KOPT-K1 (cell line): Measurements from ENCODE around the gene LDLRAP1.
"Not testable (repeated sequence)": the region's sequence is repeated elsewhere in the genome, so short reads cannot be mapped to it uniquely, and the experiment has no call there.

Experiments used
- H3K27ac ChIP-seq: fragments of 200-600 bp; sonication (generic); 2 replicates; pipeline ENCODE4 v1.5.1; 2016; ENCODE audit warnings: antibody characterized with exemption, mild to moderate bottlenecking, low read depth, low read length; ENCODE audit not compliant: poor library complexity, severe bottlenecking
- H3K36me3 ChIP-seq: fragments of 200-600 bp; sonication (generic); 2 replicates; pipeline ENCODE4 v1.5.1; 2017; ENCODE audit warnings: antibody characterized with exemption, mild to moderate bottlenecking, low read length, moderate library complexity; ENCODE audit not compliant: insufficient read depth
- H3K9me3 ChIP-seq: fragments of 200-600 bp; sonication (generic); 2 replicates; pipeline ENCODE4 v1.5.1; 2017; ENCODE audit warnings: antibody characterized with exemption, low read length, mild to moderate bottlenecking; ENCODE audit not compliant: insufficient read depth, poor library complexity, severe bottlenecking

The LDLRAP1 gene

DNA sequence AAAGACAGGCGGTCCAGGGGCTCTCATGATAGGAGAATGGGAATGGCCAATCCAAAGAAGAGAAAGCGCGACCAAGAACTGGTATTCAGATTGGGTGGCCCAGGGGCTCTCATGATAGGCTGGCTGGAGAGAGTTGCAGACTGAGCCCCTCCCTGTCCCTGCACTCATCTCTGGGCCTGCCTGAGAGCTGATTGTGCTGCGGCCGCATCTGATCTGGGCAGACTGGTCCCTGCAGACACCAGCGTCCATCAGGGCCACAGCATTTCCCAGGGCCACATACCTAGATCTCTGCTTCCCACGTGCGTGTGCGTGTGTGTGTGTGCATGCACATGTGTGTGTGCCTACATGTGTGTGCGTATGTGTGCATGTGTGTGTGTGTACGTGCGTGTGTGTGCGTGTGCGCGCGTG lies 42.8 kb downstream of the LDLRAP1 start:
- Histone ChIP-seq H3K36me3 (no peaks in the 10 kb centered on the region), H3K9me3 (no peaks in the 10 kb centered on the region), H3K27ac (no peak overlapping the region)

DNA sequence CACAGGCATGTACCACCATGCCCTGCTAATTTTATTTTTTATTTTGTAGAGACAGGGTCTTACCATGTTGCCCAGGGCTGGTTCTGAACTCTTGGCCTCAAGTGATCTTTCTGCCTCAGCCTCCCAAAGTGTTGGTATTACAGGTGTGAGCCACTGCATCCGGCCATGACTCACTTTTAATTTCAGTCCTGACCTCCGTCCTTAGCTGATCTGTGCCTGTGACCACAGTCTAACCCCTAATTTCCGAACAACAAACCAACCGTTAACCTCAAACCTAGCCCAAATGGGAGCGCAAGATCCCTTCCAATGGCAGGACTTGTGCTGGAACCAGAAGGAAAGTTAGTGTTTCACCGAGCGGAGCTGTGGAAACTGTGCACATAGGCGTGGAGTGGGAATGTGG lies 43.9 kb downstream of the LDLRAP1 start:
- Histone ChIP-seq H3K27ac (no peak overlapping the region), H3K36me3 (no peaks in the 10 kb centered on the region), H3K9me3 (no peaks in the 10 kb centered on the region)

DNA sequence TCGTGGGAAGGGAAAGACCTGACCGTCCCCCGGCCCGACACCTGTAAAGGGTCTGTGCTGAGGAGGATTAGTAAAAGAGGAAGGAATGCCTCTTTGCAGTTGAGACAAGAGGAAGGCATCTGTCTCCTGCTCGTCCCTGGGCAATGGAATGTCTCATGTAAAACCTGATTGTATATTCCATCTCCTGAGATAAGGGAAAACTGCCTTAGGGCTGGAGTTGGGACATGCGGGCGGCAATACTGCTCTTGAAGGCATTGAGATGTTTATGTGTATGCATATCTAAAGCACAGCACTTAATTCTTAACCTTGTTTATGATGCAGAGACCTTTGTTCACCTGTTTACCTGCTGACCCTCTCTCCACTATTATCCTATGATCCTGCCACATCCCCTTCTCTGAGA lies 44.8 kb downstream of the LDLRAP1 start:
- H3K36me3 ChIP-seq, H3K9me3 ChIP-seq, H3K27ac ChIP-seq: not testable (repeated sequence)

DNA sequence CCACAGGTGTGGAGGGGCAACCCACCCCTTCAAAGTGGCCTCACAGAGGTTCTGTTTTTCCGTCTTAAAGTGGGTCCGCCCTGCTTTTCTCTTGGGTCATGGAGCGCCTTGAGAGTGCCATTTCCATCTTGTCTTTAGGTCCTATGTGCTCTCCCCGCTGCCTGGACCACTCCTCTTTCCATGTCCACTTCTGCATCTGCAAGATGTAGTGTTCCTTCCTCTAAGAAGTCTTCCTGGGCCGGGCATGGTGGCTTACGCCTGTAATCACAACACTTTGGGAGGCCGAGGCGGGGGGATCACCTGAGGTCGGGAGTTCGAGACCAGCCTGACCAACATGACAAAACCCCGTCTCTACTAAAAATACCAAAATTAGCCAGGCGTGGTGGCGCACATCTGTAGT lies 45.4 kb downstream of the LDLRAP1 start:
- H3K9me3 ChIP-seq, H3K36me3 ChIP-seq, H3K27ac ChIP-seq: not testable (repeated sequence)

DNA sequence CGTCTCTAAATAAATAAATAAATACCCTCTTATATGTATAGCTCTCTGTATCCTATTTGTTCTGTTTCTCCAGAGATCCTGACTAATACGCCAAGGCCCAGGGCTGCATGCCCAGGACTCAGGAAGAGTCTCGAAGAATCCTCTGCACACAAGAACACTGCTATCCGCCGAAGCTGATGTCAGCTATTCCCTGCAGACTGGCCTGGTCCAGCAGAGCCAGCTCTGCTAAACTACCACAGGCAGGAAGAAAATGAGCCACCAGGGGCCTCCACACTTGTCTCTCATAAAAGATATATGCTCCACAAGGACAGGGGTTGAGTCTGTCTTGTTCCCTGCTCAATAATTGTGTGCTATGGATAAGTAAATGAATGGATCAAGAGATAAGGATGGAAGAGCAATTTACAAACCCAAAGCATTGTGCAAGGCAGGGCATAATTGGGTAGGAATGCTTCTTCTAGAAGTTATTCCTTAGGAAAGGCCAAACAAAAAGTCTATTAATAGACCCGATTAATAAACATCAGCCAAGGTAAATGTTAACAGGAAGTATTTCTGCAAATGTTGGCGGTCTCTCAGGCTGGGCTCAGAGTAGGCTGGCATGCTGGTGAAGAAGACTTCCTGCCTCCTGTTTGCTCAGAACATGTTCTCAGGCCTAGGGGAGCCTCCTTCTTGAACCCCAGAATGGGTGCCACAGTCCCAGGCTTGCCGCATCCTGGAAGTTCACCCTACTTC lies 46.9 kb downstream of the LDLRAP1 start:
- Histone ChIP-seq H3K9me3 (no peaks in the 10 kb centered on the region), H3K36me3 (no peaks in the 10 kb centered on the region), H3K27ac (no peak overlapping the region)

DNA sequence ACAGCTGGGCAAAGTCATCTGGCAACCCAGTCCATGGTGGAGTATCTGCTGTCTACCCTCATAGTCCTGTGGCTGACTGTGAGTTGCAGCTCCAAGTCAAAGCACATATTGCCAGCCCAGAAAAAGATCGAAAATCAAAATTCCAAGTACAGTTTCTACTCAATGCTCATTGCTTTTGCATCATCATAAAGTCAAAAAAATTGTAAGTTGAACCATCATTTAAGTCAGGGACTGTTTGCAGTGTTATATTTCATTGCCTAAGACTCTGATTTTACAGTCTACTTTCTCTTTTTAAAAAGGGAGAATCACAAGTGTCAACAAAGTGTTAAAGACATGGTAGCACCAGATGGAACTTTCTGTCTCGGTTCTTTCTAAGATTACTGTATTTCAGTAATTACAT lies 50.5 kb downstream of the LDLRAP1 start:
- Histone ChIP-seq H3K36me3 (no peaks in the 10 kb centered on the region), H3K27ac (no peak overlapping the region), H3K9me3 (peaks cover 3% of the 10 kb centered on the region)

DNA sequence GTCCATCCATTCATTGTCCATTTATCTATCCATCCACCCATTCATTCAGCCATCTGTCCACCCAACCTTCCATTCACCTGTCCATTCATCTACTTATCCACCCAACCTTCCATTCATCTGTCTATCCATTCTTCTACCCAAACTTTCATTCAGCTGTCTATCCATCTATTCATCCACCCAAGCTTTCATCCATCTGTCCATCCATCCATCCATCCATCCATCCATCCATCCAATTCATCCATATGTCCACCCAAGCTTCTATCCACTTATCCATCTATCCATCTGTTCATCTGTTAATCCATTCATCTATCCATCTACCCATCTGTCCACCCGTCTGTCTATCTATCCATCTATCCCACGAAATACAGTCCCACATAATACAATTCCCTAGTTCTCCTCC lies 51.6 kb downstream of the LDLRAP1 start:
- H3K36me3 ChIP-seq, result no peaks in the 10 kb centered on the region
- H3K9me3 ChIP-seq, result peaks cover 9% of the 10 kb centered on the region
- no peak overlapping the region for H3K27ac ChIP-seq

DNA sequence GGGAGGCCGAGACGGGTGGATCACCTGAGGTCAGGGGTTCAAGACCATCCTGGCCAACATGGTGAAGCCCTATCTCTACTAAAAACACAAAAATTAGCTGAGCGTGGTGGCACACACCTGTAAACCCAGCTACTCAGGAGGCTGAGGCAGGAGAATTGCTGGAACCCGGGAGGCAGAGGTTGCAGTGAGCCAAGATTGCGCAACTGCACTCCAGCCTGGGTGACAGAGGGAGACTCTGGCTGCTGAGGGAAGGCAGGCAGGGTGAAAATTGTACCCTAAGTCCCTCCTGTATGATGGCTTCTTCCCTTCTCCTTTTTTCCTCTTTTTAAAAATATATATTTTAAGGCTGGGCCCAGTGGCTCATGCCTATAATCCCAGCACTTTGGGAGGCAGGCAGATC lies 53.2 kb downstream of the LDLRAP1 start:
- not testable (repeated sequence) for H3K9me3 ChIP-seq, H3K27ac ChIP-seq, H3K36me3 ChIP-seq

DNA sequence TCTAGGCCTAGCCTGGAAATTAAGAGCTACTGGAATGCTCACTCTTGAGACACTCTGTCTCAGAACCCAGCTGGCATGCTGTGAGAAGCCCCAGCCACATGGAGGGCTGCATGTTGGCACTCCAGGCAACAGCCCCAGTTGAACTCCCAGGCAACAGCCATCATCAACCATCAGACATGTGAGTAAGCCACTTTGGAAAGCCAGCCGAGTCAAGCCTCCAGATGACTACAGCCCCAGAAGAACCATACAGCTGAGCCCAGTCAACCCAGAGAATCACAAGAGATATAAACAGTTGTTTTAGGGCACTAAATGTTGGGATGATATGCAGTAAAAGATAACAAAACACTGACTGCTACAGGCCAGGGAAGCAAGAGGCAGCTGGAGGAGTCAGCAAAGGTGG lies 55.5 kb downstream of the LDLRAP1 start:
- peaks cover 9% of the 10 kb centered on the region for H3K9me3 ChIP-seq
- no peaks in the 10 kb centered on the region for H3K36me3 ChIP-seq
- no peak overlapping the region for H3K27ac ChIP-seq

DNA sequence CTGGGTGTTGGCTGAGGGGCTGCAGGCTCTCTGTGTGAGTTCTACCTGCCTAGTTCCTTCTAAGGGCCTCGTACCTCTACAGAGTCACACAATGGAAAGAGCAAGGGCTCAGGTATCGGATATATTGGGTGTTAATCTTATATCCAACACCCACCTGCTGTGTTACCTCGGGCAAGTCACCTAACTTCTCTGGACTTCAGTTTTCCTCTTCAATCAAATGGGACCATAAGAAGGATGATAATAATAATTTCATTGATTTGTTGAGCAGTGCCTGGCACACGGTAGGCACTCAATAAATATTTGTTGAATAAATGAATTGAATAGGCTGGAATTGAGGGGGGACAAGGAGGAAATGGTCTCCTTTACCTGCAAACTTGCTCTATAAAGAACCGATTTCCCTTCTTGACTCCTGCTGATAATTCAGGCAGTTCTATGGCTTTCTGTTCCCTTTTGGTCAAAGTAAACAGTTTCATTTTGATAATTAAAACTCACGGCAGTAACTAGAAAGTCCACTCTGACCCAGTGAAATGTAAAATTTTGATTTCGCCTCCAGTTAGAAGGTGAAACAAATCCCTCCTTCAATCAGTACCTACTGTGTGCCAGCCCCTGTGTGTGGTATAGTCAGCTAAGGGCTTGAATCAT lies 56.7 kb downstream of the LDLRAP1 start:
- Histone ChIP-seq H3K36me3 (no peaks in the 10 kb centered on the region), H3K27ac (no peak overlapping the region), H3K9me3 (peaks cover 9% of the 10 kb centered on the region)

DNA sequence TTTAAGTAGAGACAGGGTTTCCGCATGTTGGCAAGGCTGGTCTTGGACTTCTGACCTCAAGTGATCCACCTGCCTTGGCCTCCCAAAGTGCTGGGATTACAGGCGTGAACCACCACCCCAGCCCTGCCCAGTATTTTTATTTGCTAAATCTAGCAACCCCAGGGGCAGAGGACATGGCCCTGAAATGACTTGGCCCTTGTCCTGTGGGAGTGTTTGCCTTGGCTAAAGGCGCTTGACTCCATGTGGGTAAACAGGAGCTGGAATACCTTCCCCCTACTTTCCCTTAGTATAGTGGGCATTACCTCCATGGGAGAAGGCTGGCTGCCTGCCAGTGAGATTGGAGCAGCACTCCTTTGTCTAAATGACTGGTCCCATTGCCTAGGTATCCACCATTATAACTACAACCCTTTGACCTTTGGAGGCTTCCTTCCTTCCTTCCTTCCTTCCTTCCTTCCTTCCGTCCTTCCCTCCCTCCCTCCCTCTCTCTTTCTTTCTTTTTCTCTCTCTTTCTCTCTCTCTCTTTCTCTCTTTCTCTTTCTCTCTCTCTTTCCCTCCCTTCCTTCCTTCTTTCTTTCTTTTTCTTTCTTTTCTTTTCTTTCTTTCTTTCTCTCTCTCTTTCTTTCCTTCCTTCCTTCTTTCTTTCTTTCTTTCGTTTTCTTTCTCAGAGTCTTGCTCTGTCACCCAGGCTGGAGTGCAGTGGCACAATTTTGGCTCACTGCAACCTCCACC lies 57.7 kb downstream of the LDLRAP1 start:
- H3K36me3 ChIP-seq, H3K9me3 ChIP-seq, H3K27ac ChIP-seq: not testable (repeated sequence)

DNA sequence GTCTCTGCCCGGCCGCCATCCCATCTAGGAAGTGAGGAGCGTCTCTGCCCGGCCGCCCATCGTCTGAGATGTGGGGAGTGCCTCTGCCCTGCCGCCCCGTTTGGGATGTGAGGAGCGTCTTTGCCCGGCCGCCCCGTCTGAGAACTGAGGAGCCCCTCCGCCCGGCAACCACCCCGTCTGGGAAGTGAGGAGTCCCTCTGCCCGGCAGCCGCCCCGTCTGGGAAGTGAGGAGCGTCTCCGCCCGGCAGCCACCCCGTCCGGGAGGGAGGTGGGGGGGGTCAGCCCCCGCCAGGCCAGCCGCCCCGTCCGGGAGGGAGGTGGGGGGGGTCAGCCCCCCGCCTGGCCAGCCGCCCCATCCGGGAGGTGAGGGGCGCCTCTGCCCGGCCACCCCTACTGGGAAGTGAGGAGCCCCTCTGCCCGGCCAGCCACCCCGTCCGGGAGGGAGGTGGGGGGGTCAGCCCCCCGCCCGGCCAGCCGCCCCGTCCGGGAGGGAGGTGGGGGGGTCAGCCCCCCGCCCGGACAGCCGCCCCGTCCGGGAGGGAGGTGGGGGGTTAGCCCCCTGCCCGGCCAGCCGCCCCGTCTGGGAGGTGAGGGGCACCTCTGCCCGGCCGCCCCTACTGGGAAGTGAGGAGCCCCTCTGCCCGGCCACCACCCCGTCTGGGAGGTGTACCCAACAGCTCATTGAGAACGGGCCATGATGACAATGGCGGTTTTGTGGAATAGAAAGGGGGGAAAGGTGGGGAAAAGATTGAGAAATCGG lies 60.6 kb downstream of the LDLRAP1 start:
- not testable (repeated sequence) for H3K27ac ChIP-seq, H3K9me3 ChIP-seq, H3K36me3 ChIP-seq

DNA sequence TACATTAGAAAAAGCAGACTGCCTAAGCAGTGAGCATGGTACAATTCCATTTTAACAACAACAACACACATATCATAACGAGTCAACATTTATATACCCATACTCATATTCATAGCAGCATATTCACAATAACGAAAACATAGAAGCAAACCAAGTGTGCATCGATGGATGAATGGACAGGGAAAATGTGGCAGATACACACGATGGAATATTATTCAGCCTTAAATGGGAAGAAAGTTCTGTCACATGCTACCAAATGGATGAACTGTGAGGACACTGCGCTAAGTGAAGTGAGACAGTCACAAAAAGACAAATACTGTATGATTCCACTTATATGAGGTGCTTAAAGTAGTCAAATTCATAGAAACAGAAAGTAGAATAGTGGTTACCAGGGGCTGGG lies 63.7 kb downstream of the LDLRAP1 start:
- no peaks in the 10 kb centered on the region for H3K9me3 ChIP-seq
- no peak overlapping the region for H3K27ac ChIP-seq
- no peaks in the 10 kb centered on the region for H3K36me3 ChIP-seq

DNA sequence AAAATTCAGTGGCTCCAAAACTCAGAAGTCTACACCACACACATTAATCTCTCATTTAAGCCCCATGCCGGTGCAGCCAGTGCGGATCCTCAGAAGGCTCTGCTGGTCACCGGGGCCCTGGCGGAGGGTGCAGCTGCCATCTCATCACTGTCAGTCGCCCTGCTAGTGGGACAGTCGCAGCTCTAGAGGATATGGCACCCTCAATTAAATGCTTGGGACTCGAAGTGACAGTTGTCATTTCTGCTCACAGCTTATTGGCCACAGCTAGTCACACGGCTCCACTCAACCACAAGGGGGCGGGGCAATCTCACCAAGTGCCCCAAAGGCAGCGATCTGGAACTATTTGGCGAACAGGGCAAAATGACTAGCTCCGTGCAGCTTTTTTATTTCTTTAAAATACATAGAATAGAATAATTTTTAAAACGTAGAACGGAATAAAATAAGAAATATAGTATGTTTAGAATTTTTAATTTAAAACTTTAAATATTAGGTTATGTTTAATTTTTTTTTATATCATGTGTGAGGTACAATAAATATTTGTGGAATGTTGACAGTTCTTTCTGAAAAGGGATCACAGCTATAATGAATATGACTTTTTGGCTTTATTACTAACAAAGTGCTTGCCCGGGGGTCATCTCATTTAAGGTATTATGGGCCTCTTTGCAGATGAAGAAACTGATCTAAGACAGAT lies 65.2 kb downstream of the LDLRAP1 start:
- H3K9me3 ChIP-seq, result no peaks in the 10 kb centered on the region
- no peaks in the 10 kb centered on the region for H3K36me3 ChIP-seq
- no peak overlapping the region for H3K27ac ChIP-seq

DNA sequence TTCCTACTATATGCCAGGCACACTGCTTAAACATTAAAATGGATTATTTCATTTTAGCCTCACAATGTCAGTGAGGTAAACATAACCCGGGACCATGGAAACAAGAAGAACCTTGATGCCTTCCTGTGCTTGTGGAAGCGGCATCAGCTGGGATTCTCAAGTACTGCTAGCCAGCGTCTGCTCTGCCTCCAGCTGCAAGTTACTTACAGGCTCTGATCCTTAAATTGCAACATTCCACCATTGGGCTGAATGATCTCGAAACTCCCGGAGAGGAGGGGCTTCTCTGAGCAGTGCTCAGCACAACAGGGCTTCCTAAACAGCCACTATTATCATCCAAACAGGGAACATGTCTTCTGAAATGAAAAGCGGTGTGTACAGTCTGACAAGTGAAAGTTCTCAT lies 66.5 kb downstream of the LDLRAP1 start:
- Histone ChIP-seq H3K9me3 (no peaks in the 10 kb centered on the region), H3K27ac (no peak overlapping the region), H3K36me3 (no peaks in the 10 kb centered on the region)
